Activated T-helper 1 cell treated with anti-CD3 and anti-CD28 coated beads, Interleukin-12 subunit alpha, Interleukin-12 subunit beta, Interleukin-2, Interleukin-4 antibody, amounts not matched to agents 30 ng/mL and 10 ng/mL and 1 ng/mL, durations not matched to agents 14 hours and 24 hours and 36 hours (primary cell): ENCODE results near the gene OTUD3. TPM values are rescaled to one million over a fixed set of nuclear protein-coding genes. Genes with fewer than 3 reads are reported as not detected.

Source experiments
- DNase-seq: peaks from one replicate; pipeline ENCODE4 v3.0.0; 2021; ENCODE audit warnings: low spot score
- H3K27ac Mint-ChIP-seq: one replicate; pipeline ENCODE4 v1.8.0; 2021; ENCODE audit warnings: mild to moderate bottlenecking, mixed read lengths
- H3K27me3 Mint-ChIP-seq: one replicate; pipeline ENCODE4 v1.8.0; 2022; ENCODE audit warnings: mild to moderate bottlenecking, moderate library complexity, mixed read lengths; ENCODE audit not compliant: insufficient read depth
- H3K36me3 Mint-ChIP-seq: one replicate; pipeline ENCODE4 v1.8.0; 2021; ENCODE audit warnings: low read depth, mixed read lengths
- H3K4me1 Mint-ChIP-seq: one replicate; pipeline ENCODE4 v1.8.0; 2021; ENCODE audit warnings: low read depth, mixed read lengths
- H3K4me3 Mint-ChIP-seq: one replicate; pipeline ENCODE4 v1.8.0; 2021; ENCODE audit warnings: mild to moderate bottlenecking, moderate library complexity, mixed read lengths
- H3K9me3 Mint-ChIP-seq: one replicate; pipeline ENCODE4 v1.8.0; 2021; ENCODE audit warnings: mixed read lengths
- intact Hi-C: fragments of 100-400 bp; cut with micrococcal nuclease; formaldehyde crosslinking; loops from one replicate; pipeline ENCODE4 v1.15.1; 2024
- total RNA-seq: library from RNA; stranded (reverse); gene quantifications from 2 replicates; pipeline ENCODE4 v1.2.3, GENCODE V29; 2022

OTUD3 gene
- total RNA-seq, 1 donor from 2014 or later, result 16.1 TPM

GRCh38 chr1:19894218-19894617 is 12.0 kb downstream of the OTUD3 start:
- Mint-ChIP-seq H3K4me1 (peaks cover 6% of the 10 kb centered on the region), H3K9me3 (no peaks in the 10 kb centered on the region), H3K36me3 (peaks cover 36% of the 10 kb centered on the region), H3K27ac (no peak overlapping the region), H3K4me3 (no peak overlapping the region), H3K27me3 (no peaks in the 10 kb centered on the region)
- DNase-seq, result no peak
- intact Hi-C loops, result no loop called here

- DNase-seq, result no peak
- H3K27ac Mint-ChIP-seq, result no peak overlapping the region
- intact Hi-C loops, result no loop called here
- no peaks in the 10 kb centered on the region for H3K27me3 Mint-ChIP-seq
- H3K4me3 Mint-ChIP-seq, result no peak overlapping the region
- H3K9me3 Mint-ChIP-seq, result peaks cover 3% of the 10 kb centered on the region
- no peaks in the 10 kb centered on the region for H3K4me1 Mint-ChIP-seq
- H3K36me3 Mint-ChIP-seq, result peaks cover 53% of the 10 kb centered on the region
Measured at GRCh38 chr1:19901653-19902052, 19.5 kb downstream of the OTUD3 start.

GRCh38 chr1:19903621-19904020 is 21.4 kb downstream of the OTUD3 start:
- Mint-ChIP-seq H3K27ac (no peak overlapping the region), H3K36me3 (peaks cover 60% of the 10 kb centered on the region), H3K4me3 (no peak overlapping the region), H3K27me3 (no peaks in the 10 kb centered on the region), H3K4me1 (no peaks in the 10 kb centered on the region), H3K9me3 (peaks cover 3% of the 10 kb centered on the region)
- intact Hi-C loops, result no loop called here
- no peak for DNase-seq

- intact Hi-C loops, result no loop called here
- DNase-seq, result no peak
- Mint-ChIP-seq H3K27me3 (no peaks in the 10 kb centered on the region), H3K4me1 (no peaks in the 10 kb centered on the region), H3K9me3 (no peaks in the 10 kb centered on the region), H3K27ac (no peak overlapping the region), H3K4me3 (no peak overlapping the region), H3K36me3 (peaks cover 51% of the 10 kb centered on the region)
Measured at GRCh38 chr1:19907456-19907855, 25.3 kb downstream of the OTUD3 start.

GRCh38 chr1:19909392-19909791 is 27.2 kb downstream of the OTUD3 start:
- Mint-ChIP-seq H3K36me3 (peaks cover 49% of the 10 kb centered on the region), H3K27ac (peak overlapping the region; percentile 26), H3K9me3 (no peaks in the 10 kb centered on the region), H3K27me3 (no peaks in the 10 kb centered on the region), H3K4me1 (no peaks in the 10 kb centered on the region), H3K4me3 (no peak overlapping the region)
- DNase-seq, result no peak
- intact Hi-C loops, result no loop called here

DNA sequence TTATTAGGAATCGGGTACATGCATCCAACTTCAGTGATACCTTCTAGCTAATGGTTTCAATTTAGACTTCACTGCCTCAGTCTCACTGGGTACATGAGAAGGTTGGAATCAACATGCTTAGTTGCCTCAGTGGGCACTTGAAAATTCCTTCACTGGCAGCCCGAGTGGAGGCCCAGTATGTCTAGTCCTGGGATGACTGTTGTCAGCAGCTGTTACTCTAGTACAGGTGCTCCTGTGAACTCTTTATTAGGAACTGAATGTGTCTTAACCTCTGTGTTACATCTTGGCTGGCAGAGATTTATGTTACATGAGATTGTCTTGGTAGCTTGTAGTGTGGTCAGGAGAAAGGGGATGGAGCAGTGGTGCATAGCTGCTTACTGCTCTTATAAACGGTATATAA is 27.8 kb downstream of the OTUD3 start:
- H3K27me3 Mint-ChIP-seq, result no peaks in the 10 kb centered on the region
- peaks cover 45% of the 10 kb centered on the region for H3K36me3 Mint-ChIP-seq

GRCh38 chr1:19910650-19911049 is 28.5 kb downstream of the OTUD3 start:
- Mint-ChIP-seq H3K27me3 (no peaks in the 10 kb centered on the region), H3K9me3 (no peaks in the 10 kb centered on the region), H3K27ac (no peak overlapping the region), H3K4me1 (no peaks in the 10 kb centered on the region), H3K36me3 (peaks cover 42% of the 10 kb centered on the region), H3K4me3 (no peak overlapping the region)
- intact Hi-C loops, result no loop called here
- DNase-seq, result no peak

More for the DNA sequence above, 27.8 kb downstream of the OTUD3 start:
- H3K27ac Mint-ChIP-seq, result no peak overlapping the region
- no peaks in the 10 kb centered on the region for H3K4me1 Mint-ChIP-seq
- H3K9me3 Mint-ChIP-seq, result no peaks in the 10 kb centered on the region
- DNase-seq, result no peak
- H3K4me3 Mint-ChIP-seq, result no peak overlapping the region
- intact Hi-C loops, result no loop called here

GRCh38 chr1:19918057-19918456 is 35.9 kb downstream of the OTUD3 start:
- H3K27me3 Mint-ChIP-seq, result no peaks in the 10 kb centered on the region
- no peak overlapping the region for H3K27ac Mint-ChIP-seq
- intact Hi-C loops, result loop anchor here (1.0 kb wide), 3 partner anchors 234 to 576 kb away; no protein-coding TSS in a partner anchor
- no peak overlapping the region for H3K4me3 Mint-ChIP-seq
- H3K36me3 Mint-ChIP-seq, result no peaks in the 10 kb centered on the region
- peak; percentile 57 for DNase-seq
- H3K9me3 Mint-ChIP-seq, result no peaks in the 10 kb centered on the region
- peaks cover 6% of the 10 kb centered on the region for H3K4me1 Mint-ChIP-seq

DNA sequence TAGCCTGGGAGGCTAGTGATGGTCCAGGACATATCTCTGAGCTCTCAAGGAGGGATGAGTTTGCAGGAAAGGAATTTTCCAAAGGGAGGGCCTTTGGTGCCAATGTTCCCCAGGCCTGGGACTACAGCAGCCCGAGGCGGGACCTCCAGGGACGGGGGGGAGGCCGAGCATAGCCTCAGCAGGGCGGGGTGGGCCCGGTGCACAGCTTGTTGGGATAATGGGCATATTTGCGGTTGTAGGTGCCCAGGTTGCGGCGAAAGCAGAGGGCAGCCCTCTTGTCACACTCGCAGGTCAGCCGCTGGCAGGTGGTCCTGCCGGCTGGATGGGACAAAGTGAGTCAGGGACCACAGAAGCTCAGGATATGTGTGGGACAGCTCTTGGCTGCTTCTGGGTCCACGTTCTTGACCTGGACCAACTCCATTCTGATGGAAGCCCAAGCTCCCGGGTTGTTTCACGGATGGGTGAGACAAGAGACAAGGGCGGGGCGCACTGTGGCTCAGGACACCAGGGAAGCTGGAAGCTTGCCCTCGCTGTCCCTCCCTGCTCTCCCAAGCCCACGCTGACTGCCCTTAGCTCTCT is 38.0 kb downstream of the OTUD3 start:
- no peaks in the 10 kb centered on the region for H3K9me3 Mint-ChIP-seq
- H3K36me3 Mint-ChIP-seq, result no peaks in the 10 kb centered on the region
- intact Hi-C loops, result no loop called here
- no peak overlapping the region for H3K4me3 Mint-ChIP-seq
- H3K27ac Mint-ChIP-seq, result no peak overlapping the region
- H3K4me1 Mint-ChIP-seq, result peaks cover 6% of the 10 kb centered on the region
- peaks cover 5% of the 10 kb centered on the region for H3K27me3 Mint-ChIP-seq
- no peak for DNase-seq

DNA sequence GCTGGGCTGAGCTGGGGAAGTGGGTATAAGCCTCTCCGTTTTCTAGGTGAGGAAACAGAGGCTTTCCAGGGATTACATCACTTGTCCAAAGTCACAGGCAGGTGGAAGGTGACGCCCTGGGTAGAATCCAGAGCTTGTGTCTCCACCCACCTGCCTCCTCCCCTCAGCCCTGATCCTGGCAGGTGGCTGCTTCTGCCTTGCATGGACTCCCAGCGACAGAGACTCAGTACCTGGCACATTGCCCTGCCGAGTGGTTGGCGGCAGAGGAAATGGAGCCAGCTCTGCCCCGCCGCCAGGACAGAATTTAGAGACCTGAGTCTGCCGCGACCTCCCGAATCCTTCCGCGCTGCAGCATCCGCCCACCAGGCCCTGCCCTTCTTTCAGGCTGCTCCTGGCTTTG is 39.1 kb downstream of the OTUD3 start:
- Mint-ChIP-seq H3K4me3 (no peak overlapping the region), H3K4me1 (peaks cover 6% of the 10 kb centered on the region), H3K36me3 (no peaks in the 10 kb centered on the region), H3K9me3 (no peaks in the 10 kb centered on the region), H3K27ac (no peak overlapping the region), H3K27me3 (peaks cover 5% of the 10 kb centered on the region)
- DNase-seq, result no peak
- intact Hi-C loops, result no loop called here

GRCh38 chr1:19922015-19922688 is 40.0 kb downstream of the OTUD3 start:
- no peaks in the 10 kb centered on the region for H3K9me3 Mint-ChIP-seq

DNA sequence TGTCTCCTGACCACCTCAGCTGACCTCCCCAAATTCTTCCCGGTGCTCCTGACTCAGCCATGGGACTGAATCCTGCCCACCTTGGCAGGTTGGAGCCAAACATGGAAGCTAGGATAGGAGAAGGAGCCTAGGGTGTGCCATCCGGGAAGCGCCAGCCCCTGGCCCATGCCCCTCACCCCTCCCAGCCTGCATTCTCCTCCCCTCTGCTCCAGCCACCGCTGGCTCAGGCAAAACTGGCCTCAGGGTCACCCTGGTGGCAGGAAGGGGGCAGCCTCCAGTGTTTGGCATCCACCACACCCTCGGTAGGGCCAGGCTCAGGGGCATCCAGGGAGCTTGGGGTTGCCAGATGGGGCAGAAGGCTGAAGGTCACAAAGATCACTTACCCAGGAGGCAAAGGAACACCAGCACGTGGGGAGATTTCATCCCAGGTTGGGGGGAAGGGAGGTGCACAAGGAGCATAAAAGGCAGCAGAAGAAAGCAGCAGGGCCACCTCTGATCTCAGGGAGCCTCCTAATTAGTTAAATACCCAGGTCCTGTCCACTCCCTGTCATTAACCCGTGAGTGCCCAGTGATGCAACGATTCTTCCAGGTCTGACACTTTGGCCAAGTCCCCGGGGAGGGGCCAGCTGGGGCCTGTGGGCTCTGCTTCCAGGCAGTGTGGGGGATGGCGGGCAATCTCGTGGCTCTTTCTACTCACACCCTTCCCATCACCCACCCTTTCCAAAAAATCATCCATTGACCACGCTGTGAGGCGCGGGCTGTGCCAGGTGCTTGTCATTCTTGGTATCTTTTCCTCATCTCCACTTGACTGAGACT is 41.1 kb downstream of the OTUD3 start, which contains the start of gene PLA2G2E:
Gene PLA2G2E, minus strand, starts transcription at position 481 of the 816 bp plus-strand sequence. Its CDS starts 58 bp downstream, at position 423.
- H3K27ac Mint-ChIP-seq, result no peak within 1 kb of the TSS
- no peak within 1 kb of the TSS for H3K4me3 Mint-ChIP-seq
- intact Hi-C loops, result no loop called here
- DNase-seq, result no peak
- peaks cover 5% of the 10 kb centered on the region for H3K27me3 Mint-ChIP-seq
- no peaks in the 10 kb centered on the region for H3K9me3 Mint-ChIP-seq
- H3K4me1 Mint-ChIP-seq, result no peaks in the 10 kb centered on the region
- no peaks in the 10 kb centered on the region for H3K36me3 Mint-ChIP-seq

More at GRCh38 chr1:19922015-19922688, 40.0 kb downstream of the OTUD3 start:
- no peak overlapping the region for H3K4me3 Mint-ChIP-seq
- peaks cover 5% of the 10 kb centered on the region for H3K27me3 Mint-ChIP-seq
- no peak overlapping the region for H3K27ac Mint-ChIP-seq
- intact Hi-C loops, result no loop called here
- DNase-seq, result no peak
- H3K4me1 Mint-ChIP-seq, result peaks cover 6% of the 10 kb centered on the region
- H3K36me3 Mint-ChIP-seq, result no peaks in the 10 kb centered on the region

- DNase-seq, result no peak
- no peaks in the 10 kb centered on the region for H3K36me3 Mint-ChIP-seq
- intact Hi-C loops, result no loop called here
- H3K4me1 Mint-ChIP-seq, result no peaks in the 10 kb centered on the region
- no peaks in the 10 kb centered on the region for H3K9me3 Mint-ChIP-seq
- H3K4me3 Mint-ChIP-seq, result no peak overlapping the region
- no peak overlapping the region for H3K27ac Mint-ChIP-seq
- peaks cover 5% of the 10 kb centered on the region for H3K27me3 Mint-ChIP-seq
Measured at GRCh38 chr1:19923953-19924346, 41.8 kb downstream of the OTUD3 start.
